Neural cell (in vitro differentiated cells): Measurements from ENCODE around the gene VSIG10.

Experiments used
- EP300 ChIP-seq: fragments of 450-650 bp; conservative IDR thresholded peaks from 2 replicates; pipeline ENCODE4 v1.6.1; 2014; ENCODE audit warnings: antibody characterized with exemption, mild to moderate bottlenecking, moderate library complexity; ENCODE audit not compliant: poor library complexity, severe bottlenecking
- EZH2 ChIP-seq: fragments of 200-600, 300-800 bp; shearing (Covaris generic), sonication (generic); IDR thresholded peaks from 2 replicates; pipeline ENCODE4 v1.6.1; 2014; ENCODE audit warnings: antibody characterized with exemption, low read length, borderline replicate concordance, mild to moderate bottlenecking; ENCODE audit not compliant: insufficient read depth, poor library complexity, severe bottlenecking
- POLR2AphosphoS5 ChIP-seq: IDR thresholded peaks from 2 replicates; pipeline ENCODE4 v1.6.1; 2012
- RAD21 ChIP-seq: fragments of 450-650 bp; conservative IDR thresholded peaks from 2 replicates; pipeline ENCODE4 v1.6.1; 2014; ENCODE audit warnings: antibody characterized with exemption, mild to moderate bottlenecking, moderate library complexity
- TF ChIP-seq, protein P1 (sequence below): fragments of 450-650 bp; IDR thresholded peaks from 2 replicates; pipeline ENCODE4 v1.5.1; 2014; ENCODE audit warnings: antibody characterized with exemption, mild to moderate bottlenecking, moderate library complexity; ENCODE audit not compliant: poor library complexity, severe bottlenecking

DNA sequence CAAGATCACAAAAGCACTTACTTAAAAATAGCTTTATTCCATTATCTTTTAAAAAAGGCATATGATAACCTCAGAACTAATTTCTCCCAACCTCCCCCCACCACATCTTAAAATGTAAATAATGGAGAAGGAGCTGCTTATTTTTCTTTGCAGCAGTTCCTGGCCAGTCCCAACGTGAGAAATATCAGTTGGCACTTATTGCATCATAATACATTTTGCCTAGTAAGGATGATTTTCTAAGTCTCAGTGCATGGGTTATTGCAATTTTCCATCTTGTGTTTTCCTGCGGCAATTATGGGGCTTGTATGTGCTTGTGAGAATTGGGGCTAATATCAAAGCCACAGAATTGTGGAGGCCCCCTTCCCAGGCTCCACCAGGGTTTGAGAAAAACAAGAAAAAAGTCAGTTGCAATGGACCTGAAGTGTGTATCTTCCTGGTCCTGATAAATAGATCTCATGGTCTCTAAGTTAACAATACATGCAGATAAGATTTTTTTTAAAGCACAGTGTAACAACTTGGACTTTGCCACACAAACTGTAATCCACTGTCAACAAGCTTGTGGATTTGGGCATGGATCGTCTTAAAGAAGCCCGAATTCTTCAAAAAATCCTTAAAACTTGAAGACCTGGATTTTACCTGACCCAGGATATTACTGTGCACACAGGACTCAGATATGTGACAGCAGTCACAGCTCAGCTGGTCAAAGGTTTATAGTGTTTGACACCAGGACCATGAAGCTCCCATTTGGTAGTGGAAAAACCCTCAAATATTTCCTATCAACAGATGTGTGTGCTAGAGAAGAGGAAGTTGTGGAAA is 40.0 kb downstream of the VSIG10 start:
- TF ChIP-seq, protein P1, sequence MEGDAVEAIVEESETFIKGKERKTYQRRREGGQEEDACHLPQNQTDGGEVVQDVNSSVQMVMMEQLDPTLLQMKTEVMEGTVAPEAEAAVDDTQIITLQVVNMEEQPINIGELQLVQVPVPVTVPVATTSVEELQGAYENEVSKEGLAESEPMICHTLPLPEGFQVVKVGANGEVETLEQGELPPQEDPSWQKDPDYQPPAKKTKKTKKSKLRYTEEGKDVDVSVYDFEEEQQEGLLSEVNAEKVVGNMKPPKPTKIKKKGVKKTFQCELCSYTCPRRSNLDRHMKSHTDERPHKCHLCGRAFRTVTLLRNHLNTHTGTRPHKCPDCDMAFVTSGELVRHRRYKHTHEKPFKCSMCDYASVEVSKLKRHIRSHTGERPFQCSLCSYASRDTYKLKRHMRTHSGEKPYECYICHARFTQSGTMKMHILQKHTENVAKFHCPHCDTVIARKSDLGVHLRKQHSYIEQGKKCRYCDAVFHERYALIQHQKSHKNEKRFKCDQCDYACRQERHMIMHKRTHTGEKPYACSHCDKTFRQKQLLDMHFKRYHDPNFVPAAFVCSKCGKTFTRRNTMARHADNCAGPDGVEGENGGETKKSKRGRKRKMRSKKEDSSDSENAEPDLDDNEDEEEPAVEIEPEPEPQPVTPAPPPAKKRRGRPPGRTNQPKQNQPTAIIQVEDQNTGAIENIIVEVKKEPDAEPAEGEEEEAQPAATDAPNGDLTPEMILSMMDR, result no peak
- TF ChIP-seq EZH2 (no peak), EP300 (no peak), RAD21 (no peak), POLR2AphosphoS5 (no peak)
